CD4-positive, alpha-beta T cell treated with Interleukin-15 for 1 hour (primary cell): ENCODE results near the gene CEACAM7.

Source experiments
- DNase-seq: peaks from one replicate; pipeline ENCODE4 v3.0.0-alpha.2; 2020

The CEACAM7 gene

GRCh38 chr19:41646589-41647204, 41.4 kb downstream of the CEACAM7 start:
- DNase-seq: no peak

GRCh38 chr19:41641879-41642485, 46.1 kb downstream of the CEACAM7 start:
- peak; percentile 54 for DNase-seq

- DNase-seq: no peak
These were observed 49.4 kb downstream of the CEACAM7 start for GRCh38 chr19:41638641-41639081.

GRCh38 chr19:41637484-41637883, 50.6 kb downstream of the CEACAM7 start:
- DNase-seq: peak; percentile 44

GRCh38 chr19:41627966-41628675, 59.9 kb downstream of the CEACAM7 start:
- no peak for DNase-seq

- peak; percentile 62 for DNase-seq
These were observed 61.2 kb downstream of the CEACAM7 start, which contains the start of gene CEACAM4 for GRCh38 chr19:41626877-41627276. CEACAM4 (minus strand) TSS chr19:41627074; CDS start chr19:41626963, 111 bp downstream.

GRCh38 chr19:41626278-41626677, 61.8 kb downstream of the CEACAM7 start:
- DNase-seq: no peak

GRCh38 chr19:41624937-41625336, 63.1 kb downstream of the CEACAM7 start:
- DNase-seq: no peak

GRCh38 chr19:41624515-41624914, 63.6 kb downstream of the CEACAM7 start:
- DNase-seq: no peak

GRCh38 chr19:41623360-41623759, 64.7 kb downstream of the CEACAM7 start:
- no peak for DNase-seq
